ENCODE measurements around the gene BSND. TPM values are rescaled to one million over a fixed set of nuclear protein-coding genes. Genes with fewer than 3 reads are reported as not detected.

BSND gene
- total and polyA plus RNA-seq, 2 experiments from 2014 or later: not detected

GRCh38 chr1:55052221-55053142 lies 53.7 kb downstream of the BSND start:
- Histone ChIP-seq H3K36me3 (no peaks in the 10 kb centered on the region), H3K27ac (no peak overlapping the region), H3K9me3 (ENCODE audit: low read depth) (no peaks in the 10 kb centered on the region), H3K27me3 (no peaks in the 10 kb centered on the region), H3K4me3 (no peak overlapping the region), H3K4me1 (ENCODE audit: low read depth) (no peaks in the 10 kb centered on the region)
- no peak for TF ChIP-seq CTCF (IDR thresholded peaks at IDR 0.05; ENCODE audit: low read depth, low read length)
- DNase-seq (ENCODE audit: low read depth in 1 of 2, low spot score in 1 of 2): no peak

- no peak for TF ChIP-seq CTCF (IDR thresholded peaks at IDR 0.05; ENCODE audit: low read depth, low read length)
- H3K27ac ChIP-seq: no peak overlapping the region
- no peak overlapping the region for H3K4me3 ChIP-seq
- no peaks in the 10 kb centered on the region for H3K4me1 ChIP-seq (ENCODE audit: low read depth)
- H3K9me3 ChIP-seq (ENCODE audit: low read depth): no peaks in the 10 kb centered on the region
- peak in 1 of 2 donors; percentile 65 for DNase-seq (ENCODE audit: low read depth in 1 of 2, low spot score in 1 of 2)
- H3K36me3 ChIP-seq: no peaks in the 10 kb centered on the region
- H3K27me3 ChIP-seq: no peaks in the 10 kb centered on the region
These were observed 54.7 kb downstream of the BSND start for GRCh38 chr1:55053265-55053954.

- Histone ChIP-seq H3K27ac (no peak overlapping the region), H3K36me3 (no peaks in the 10 kb centered on the region), H3K4me3 (no peak overlapping the region), H3K9me3 (ENCODE audit: low read depth) (no peaks in the 10 kb centered on the region), H3K27me3 (no peaks in the 10 kb centered on the region), H3K4me1 (ENCODE audit: low read depth) (no peaks in the 10 kb centered on the region)
- TF ChIP-seq CTCF (IDR thresholded peaks at IDR 0.05; ENCODE audit: low read depth, low read length): no peak
- DNase-seq (ENCODE audit: low read depth in 1 of 2, low spot score in 1 of 2): no peak
These were observed 55.7 kb downstream of the BSND start for GRCh38 chr1:55054396-55054795.

GRCh38 chr1:55055084-55055882 lies 56.5 kb downstream of the BSND start:
- DNase-seq (ENCODE audit: low read depth in 1 of 2, low spot score in 1 of 2): peak in 1 of 2 donors; percentile 33
- H3K9me3 ChIP-seq (ENCODE audit: low read depth): no peaks in the 10 kb centered on the region
- no peak for TF ChIP-seq CTCF (IDR thresholded peaks at IDR 0.05; ENCODE audit: low read depth, low read length)
- no peaks in the 10 kb centered on the region for H3K36me3 ChIP-seq
- H3K4me3 ChIP-seq: no peak overlapping the region
- no peak overlapping the region for H3K27ac ChIP-seq
- H3K27me3 ChIP-seq: no peaks in the 10 kb centered on the region
- no peaks in the 10 kb centered on the region for H3K4me1 ChIP-seq (ENCODE audit: low read depth)

GRCh38 chr1:55055951-55056631 lies 57.4 kb downstream of the BSND start:
- Histone ChIP-seq H3K4me3 (no peak overlapping the region), H3K27me3 (no peaks in the 10 kb centered on the region), H3K4me1 (ENCODE audit: low read depth) (no peaks in the 10 kb centered on the region), H3K36me3 (no peaks in the 10 kb centered on the region), H3K27ac (no peak overlapping the region), H3K9me3 (ENCODE audit: low read depth) (no peaks in the 10 kb centered on the region)
- DNase-seq (ENCODE audit: low read depth in 1 of 2, low spot score in 1 of 2): no peak
- no peak for TF ChIP-seq CTCF (IDR thresholded peaks at IDR 0.05; ENCODE audit: low read depth, low read length)
